Measurements from ENCODE around the gene SPSB4. TPM values are rescaled to one million over a fixed set of nuclear protein-coding genes. Genes with fewer than 3 reads are reported as not detected.

Gene SPSB4
- total and polyA plus RNA-seq, 9 of the 15 experiments (the other 6 are each of a cell fraction or from before 2014, with no cell fraction given) = not detected

DNA sequence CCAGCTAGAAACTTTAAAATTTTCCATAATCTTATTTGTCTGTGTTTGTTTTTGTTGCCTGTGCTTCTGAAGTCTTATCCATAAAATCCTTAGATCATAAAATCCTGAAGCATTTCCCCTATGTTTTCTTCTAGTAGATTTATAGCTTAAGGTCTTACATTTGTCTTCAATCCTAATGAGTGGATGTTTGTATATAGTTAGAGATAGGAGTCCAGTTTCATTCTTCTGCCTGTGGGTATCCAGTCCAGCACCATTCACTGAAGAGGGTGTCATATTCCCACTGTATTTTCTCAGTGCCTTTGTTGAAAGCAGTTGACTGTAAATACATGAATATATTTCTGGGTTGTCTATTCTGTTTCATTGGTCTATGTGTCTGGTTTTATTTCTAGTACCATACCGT lies 44.8 kb upstream of the SPSB4 start:
- no peaks in the 10 kb centered on the region for H3K4me1 ChIP-seq (replicated peaks in 1 of 2; ENCODE audit: control insufficient read depth in 2 of 2, insufficient read depth in 2 of 2, low read length in 2 of 2)
- TF ChIP-seq ZNF511 (CRISPR knock-in tag; IDR thresholded peaks at IDR 0.05) (no peak), TBP (optimal IDR thresholded peaks at IDR 0.05; ENCODE audit: low read depth, low read length) (no peak)
- H4K20me1 ChIP-seq (replicated peaks; ENCODE audit: control insufficient read depth, insufficient read depth, low read length) = no peaks in the 10 kb centered on the region
- ChIA-PET CTCF (ENCODE audit: low intra/inter-chr PET ratio) (no interaction called here), POLR2A (interaction anchor here (1.2 to 1.3 kb wide), 3 partner anchors 14 to 1343 kb away, joined by 3 to 4 read pairs (median 4); no protein-coding TSS in a partner anchor)
- intact Hi-C loops (cut with micrococcal nuclease) = no loop called here
- in situ Hi-C loops (cut with MboI) = loop anchor here (25.0 kb wide), 1 partner anchor 181 kb away; no protein-coding TSS in a partner anchor
- FAIRE-seq (no peak), DNase-seq (ENCODE audit: extremely low read depth in 1 of 4, low spot score in 3 of 4) (no peak), ATAC-seq (no peak)
- no peak overlapping the region for H3K4me2 ChIP-seq (ENCODE audit: insufficient read depth, low read length)
- no peaks in the 10 kb centered on the region for H3K9me3 ChIP-seq (replicated peaks; ENCODE audit: control insufficient read depth, insufficient read depth, low read depth, low read length)
- no peak overlapping the region for H3K9ac ChIP-seq (ENCODE audit: insufficient read depth in 1 of 2, low read depth in 2 of 2, low read length in 2 of 2)
- no peak overlapping the region for H3K27ac ChIP-seq (ENCODE audit: extremely low read depth, low read depth, low read length)
- no peak overlapping the region for H2AFZ ChIP-seq (ENCODE audit: low read depth, low read length)
- BruUV-seq (replicated peaks) = no TSS peak
- WGBS (ENCODE audit: insufficient coverage, low coverage, missing lambda C conversion rate) = 0% methylated on average over 1 of the region's 1 CpG
- H3K36me3 ChIP-seq (ENCODE audit: control insufficient read depth, insufficient read depth, low read length) = no peaks in the 10 kb centered on the region
- peaks cover 0 to 6% of the 10 kb centered on the region in 2 experiments; a peak in 1 of 5 replicates for H3K27me3 ChIP-seq (ENCODE audit: control insufficient read depth in 2 of 2, insufficient read depth in 2 of 2, low read length in 2 of 2)
- no peaks in the 10 kb centered on the region for H3K9me1 ChIP-seq (ENCODE audit: control insufficient read depth, insufficient read depth, low read length)
- no peak overlapping the region for H3K4me3 ChIP-seq
- no peaks in the 10 kb centered on the region for H3K79me2 ChIP-seq (ENCODE audit: control insufficient read depth, insufficient read depth, low read length)

GRCh38 chr3:141009496-141009895 lies 41.7 kb upstream of the SPSB4 start:
- H3K9me3 ChIP-seq (replicated peaks; ENCODE audit: control insufficient read depth, insufficient read depth, low read depth, low read length) = no peaks in the 10 kb centered on the region
- H3K9ac ChIP-seq (ENCODE audit: insufficient read depth in 1 of 2, low read depth in 2 of 2, low read length in 2 of 2) = no peak overlapping the region
- no peaks in the 10 kb centered on the region for H3K79me2 ChIP-seq (ENCODE audit: control insufficient read depth, insufficient read depth, low read length)
- BruUV-seq (replicated peaks) = no TSS peak
- 0% methylated on average over 3 of the region's 3 CpGs for WGBS (ENCODE audit: insufficient coverage, low coverage, missing lambda C conversion rate)
- in situ Hi-C loops (cut with MboI) (loop anchor here (25.0 kb wide), 1 partner anchor 178 kb away; no protein-coding TSS in a partner anchor), intact Hi-C loops (cut with micrococcal nuclease) (no loop called here)
- ChIA-PET CTCF (ENCODE audit: low intra/inter-chr PET ratio) (no interaction called here), POLR2A (interaction anchor here (0.7 to 1.1 kb wide), 2 partner anchors 10 to 87 kb away, joined by 3 read pairs; no protein-coding TSS in a partner anchor)
- no peak for ATAC-seq
- peaks cover 0 to 4% of the 10 kb centered on the region in 2 experiments; a peak in 1 of 5 replicates for H3K4me1 ChIP-seq (replicated peaks in 1 of 2; ENCODE audit: control insufficient read depth in 2 of 2, insufficient read depth in 2 of 2, low read length in 2 of 2)
- H3K4me3 ChIP-seq = no peak overlapping the region
- peaks cover 8 to 16% of the 10 kb centered on the region in 2 experiments for H3K27me3 ChIP-seq (ENCODE audit: control insufficient read depth in 2 of 2, insufficient read depth in 2 of 2, low read length in 2 of 2)
- no peaks in the 10 kb centered on the region for H4K20me1 ChIP-seq (replicated peaks; ENCODE audit: control insufficient read depth, insufficient read depth, low read length)
- no peak overlapping the region for H2AFZ ChIP-seq (ENCODE audit: low read depth, low read length)
- no peak for FAIRE-seq
- no peak overlapping the region for H3K27ac ChIP-seq (ENCODE audit: extremely low read depth, low read depth, low read length)
- no peak overlapping the region for H3K4me2 ChIP-seq (ENCODE audit: insufficient read depth, low read length)
- H3K9me1 ChIP-seq (ENCODE audit: control insufficient read depth, insufficient read depth, low read length) = no peaks in the 10 kb centered on the region
- H3K36me3 ChIP-seq (ENCODE audit: control insufficient read depth, insufficient read depth, low read length) = no peaks in the 10 kb centered on the region
- no peak for DNase-seq (ENCODE audit: extremely low read depth in 1 of 4, low spot score in 3 of 4)
- TF ChIP-seq CBX5 (IDR thresholded peaks at IDR 0.05; ENCODE audit: borderline replicate concordance, low read depth) (no peak), EZH2 (IDR thresholded peaks at IDR 0.05; ENCODE audit: borderline replicate concordance, low read depth, low read length) (no peak), XRCC3 (IDR thresholded peaks at IDR 0.05) (no peak), ZNF444 (CRISPR knock-in tag; IDR thresholded peaks at IDR 0.05) (no peak), ZNF24 (IDR thresholded peaks at IDR 0.05) (no peak), ZNF41 (CRISPR knock-in tag; conservative IDR thresholded peaks at IDR 0.05) (no peak), NFIC (IDR thresholded peaks at IDR 0.05) (no peak)
